Cardiac muscle cell (in vitro differentiated cells and primary cell): Measurements from ENCODE around the gene RGMA. TPM values are rescaled to one million over a fixed set of nuclear protein-coding genes. Genes with fewer than 3 reads are reported as not detected.

Experiments used
- DNase-seq, 2 donors: peaks; one replicate each; pipeline versions ENCODE4 v3.0.0 to v3.0.0-alpha.2; 2010 to 2017; ENCODE audit warnings: low read depth in 1 of 2, low spot score in 1 of 2
- H3K27ac ChIP-seq: fragments of 200-600 bp; sonication (generic); 2 replicates; pipeline ENCODE4 v1.5.1; 2016
- H3K27me3 ChIP-seq: fragments of 200-600 bp; sonication (generic); 2 replicates; pipeline ENCODE4 v1.6.0; 2016; ENCODE audit warnings: control low read depth
- H3K36me3 ChIP-seq: fragments of 200-600 bp; sonication (generic); 2 replicates; pipeline ENCODE4 v1.5.1; 2016; ENCODE audit warnings: control low read depth
- H3K4me1 ChIP-seq: fragments of 200-600 bp; sonication (generic); 2 replicates; pipeline ENCODE4 v1.8.1; 2017; ENCODE audit warnings: low read depth, mild to moderate bottlenecking, mixed run types
- H3K4me3 ChIP-seq: fragments of 200-600 bp; sonication (generic); 2 replicates; pipeline ENCODE4 v1.5.1; 2016; ENCODE audit warnings: mild to moderate bottlenecking
- H3K9me3 ChIP-seq: fragments of 200-600 bp; sonication (generic); 2 replicates; pipeline ENCODE4 v1.5.1; 2017; ENCODE audit warnings: low read depth, mild to moderate bottlenecking, control low read depth
- CTCF ChIP-seq: IDR thresholded peaks from 2 replicates; pipeline ENCODE4 v1.5.1; 2012; ENCODE audit warnings: low read depth, mild to moderate bottlenecking, low read length
- polyA plus RNA-seq: library from polyadenylated mRNA; unstranded; fragments of >200 nt; fragmentation: Nextera tagmentation; extraction: Ambion mirVana; gene quantifications from 2 replicates; pipeline ENCODE4 v1.2.1, GENCODE V29; 2016
- total RNA-seq: library from RNA; depleted of rRNA; stranded (reverse); fragments of >200 nt; gene quantifications from 2 replicates; pipeline ENCODE4 v1.2.3, GENCODE V29; 2016

RGMA gene
- total and polyA plus RNA-seq, 2 experiments from 2014 or later, result 1.0 to 4.8 TPM

DNA sequence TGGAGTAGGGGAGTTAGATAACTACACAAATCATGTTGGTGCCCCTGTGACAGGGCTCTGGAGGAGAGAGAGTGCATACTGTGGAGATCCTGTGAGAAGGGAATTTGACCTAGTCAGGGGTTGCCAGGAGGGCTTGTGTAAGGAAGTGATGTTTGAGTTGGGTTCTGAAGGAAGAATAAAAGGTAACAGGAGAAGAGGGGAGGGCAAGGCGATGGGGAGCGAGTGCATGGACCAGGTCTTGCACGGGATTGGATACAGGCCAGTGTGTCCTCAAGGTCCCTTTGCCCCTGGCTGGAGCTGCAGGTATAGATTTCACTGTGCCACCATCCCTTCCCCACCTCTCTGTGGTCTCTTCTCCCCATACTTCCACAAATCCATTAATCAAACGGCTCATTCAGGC is 83.9 kb downstream of the RGMA start:
- H3K4me1 ChIP-seq, result no peaks in the 10 kb centered on the region
- DNase-seq, result no peak
- H3K27me3 ChIP-seq, result no peaks in the 10 kb centered on the region
- H3K36me3 ChIP-seq, result peaks cover 96% of the 10 kb centered on the region
- H3K27ac ChIP-seq, result peak overlapping the region; percentile 41
- no peak for TF ChIP-seq CTCF
- H3K9me3 ChIP-seq, result no peaks in the 10 kb centered on the region
- H3K4me3 ChIP-seq, result no peak overlapping the region

- Histone ChIP-seq H3K9me3 (no peaks in the 10 kb centered on the region), H3K27me3 (no peaks in the 10 kb centered on the region), H3K36me3 (peaks cover 92% of the 10 kb centered on the region), H3K4me3 (no peak overlapping the region), H3K4me1 (no peaks in the 10 kb centered on the region), H3K27ac (peak overlapping the region; percentile 43)
- peak in 1 of 2 donors; percentile 22 for DNase-seq
- TF ChIP-seq CTCF, result peak; percentile 12
These were observed 87.1 kb downstream of the RGMA start for GRCh38 chr15:93001881-93002280.

DNA sequence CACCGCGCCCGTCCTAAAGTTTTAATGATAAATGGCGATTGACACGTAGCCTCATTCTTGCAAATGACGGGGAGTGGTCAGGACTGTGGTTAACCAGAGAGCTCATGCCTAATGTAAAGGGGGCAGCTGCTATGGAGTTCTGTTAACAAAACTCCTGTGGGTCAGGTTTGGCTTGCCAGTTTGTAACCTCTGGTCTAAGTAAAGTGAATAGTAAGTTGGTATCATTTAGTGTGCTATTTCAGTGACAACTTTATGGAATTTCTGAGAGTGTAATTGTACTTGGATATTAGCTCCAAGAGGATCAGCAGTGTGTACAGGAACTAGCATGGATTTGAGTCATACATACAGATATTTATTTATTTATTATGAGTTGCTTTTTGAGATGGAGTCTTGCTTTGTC is 87.9 kb downstream of the RGMA start:
- no peak for DNase-seq
- H3K27me3 ChIP-seq, result no peaks in the 10 kb centered on the region
- no peak overlapping the region for H3K4me3 ChIP-seq
- H3K4me1 ChIP-seq, result no peaks in the 10 kb centered on the region
- no peak for TF ChIP-seq CTCF
- no peak overlapping the region for H3K27ac ChIP-seq
- no peaks in the 10 kb centered on the region for H3K9me3 ChIP-seq
- peaks cover 92% of the 10 kb centered on the region for H3K36me3 ChIP-seq

- H3K27ac ChIP-seq, result no peak overlapping the region
- DNase-seq, result no peak
- peaks cover 87% of the 10 kb centered on the region for H3K36me3 ChIP-seq
These were observed 91.2 kb downstream of the RGMA start for GRCh38 chr15:92997821-92998220.

GRCh38 chr15:92992720-92993119 is 96.3 kb downstream of the RGMA start:
- H3K9me3 ChIP-seq, result no peaks in the 10 kb centered on the region
- no peak for DNase-seq
- H3K27ac ChIP-seq, result peak overlapping the region; percentile 65
- peaks cover 82% of the 10 kb centered on the region for H3K36me3 ChIP-seq
- no peak overlapping the region for H3K4me3 ChIP-seq
- H3K4me1 ChIP-seq, result no peaks in the 10 kb centered on the region
- H3K27me3 ChIP-seq, result no peaks in the 10 kb centered on the region
- no peak for TF ChIP-seq CTCF

More at GRCh38 chr15:92997821-92998220, 91.2 kb downstream of the RGMA start:
- TF ChIP-seq CTCF, result no peak
- Histone ChIP-seq H3K4me1 (no peaks in the 10 kb centered on the region), H3K4me3 (no peak overlapping the region), H3K9me3 (no peaks in the 10 kb centered on the region), H3K27me3 (no peaks in the 10 kb centered on the region)

DNA sequence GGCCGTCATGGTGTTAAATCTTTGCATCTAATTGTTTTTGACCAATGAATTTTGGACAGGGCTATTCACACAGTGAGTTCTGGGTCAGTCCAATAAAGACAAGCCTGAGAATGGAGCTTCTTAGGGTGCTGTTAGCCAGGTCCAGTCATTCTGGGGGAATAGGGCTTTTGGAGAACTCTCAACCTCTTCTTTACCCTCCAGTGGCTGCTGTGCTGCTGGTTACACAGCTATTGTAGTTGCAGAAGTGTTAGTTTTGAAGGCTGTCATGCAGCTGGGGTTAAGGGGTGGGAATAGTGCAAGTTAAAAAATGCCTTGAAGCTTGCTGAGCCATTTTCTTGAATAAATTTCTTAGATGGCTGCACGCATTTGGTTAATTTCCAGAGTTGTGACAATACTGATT is 99.0 kb downstream of the RGMA start:
- H3K36me3 ChIP-seq, result peaks cover 83% of the 10 kb centered on the region
- TF ChIP-seq CTCF, result no peak
- H3K27ac ChIP-seq, result peak overlapping the region; percentile 36
- no peak for DNase-seq
- no peaks in the 10 kb centered on the region for H3K27me3 ChIP-seq
- H3K4me1 ChIP-seq, result no peaks in the 10 kb centered on the region
- H3K4me3 ChIP-seq, result no peak overlapping the region
- H3K9me3 ChIP-seq, result no peaks in the 10 kb centered on the region
